ENCODE measurements around the gene ZFP1.
"Not testable (repeated sequence)": the region's sequence is repeated elsewhere in the genome, so short reads cannot be mapped to it uniquely, and the experiment has no call there.

The ZFP1 gene

GRCh38 chr16:75113541-75114121, 34.7 kb upstream of the ZFP1 start:
- no peak for DNase-seq

GRCh38 chr16:75114179-75114945, 34.0 kb upstream of the ZFP1 start:
- no peak for DNase-seq

GRCh38 chr16:75114946-75115825, 33.1 kb upstream of the ZFP1 start:
- DNase-seq = no peak

DNA sequence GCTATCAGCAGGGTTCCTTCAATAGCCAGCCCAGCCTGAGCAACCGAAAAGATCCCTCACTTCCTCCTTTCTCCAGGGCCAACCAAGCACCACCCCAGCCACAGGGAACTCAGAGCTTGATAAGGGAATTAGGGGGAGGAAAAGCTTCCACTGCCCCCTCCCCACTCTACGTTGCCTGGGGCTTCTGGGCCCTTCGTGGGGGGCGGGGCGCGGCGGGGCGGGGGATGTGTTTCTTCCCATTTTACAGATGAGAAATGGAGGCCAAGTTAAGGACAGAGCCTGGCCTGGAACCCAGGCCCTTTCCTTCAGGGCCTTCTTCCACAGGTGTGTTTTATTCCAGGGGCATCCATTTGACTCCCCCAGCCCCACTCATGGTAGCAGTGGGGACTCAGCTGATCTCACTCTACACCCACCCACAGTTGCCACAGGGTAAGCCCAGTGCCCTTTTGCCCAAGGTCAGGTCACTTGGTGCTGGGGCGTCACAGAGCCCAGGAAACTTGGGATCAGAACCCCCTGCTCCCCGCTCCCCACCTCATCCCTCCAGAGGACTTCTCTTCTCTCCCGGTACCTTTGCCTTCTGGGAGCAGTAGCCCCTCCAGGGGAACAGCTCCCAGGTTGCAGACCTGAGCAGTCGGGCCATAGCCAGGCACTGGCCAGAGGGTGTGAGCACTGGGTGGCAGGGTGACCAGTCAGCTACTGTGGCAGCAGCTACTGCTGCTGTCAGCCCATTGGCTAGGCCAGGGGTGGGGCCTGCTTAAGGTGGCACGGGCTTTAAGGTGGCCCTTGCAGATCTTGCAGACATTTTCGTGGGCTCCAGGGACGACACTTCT, 32.0 kb upstream of the ZFP1 start, which contains the start of gene LDHD:
TSS of gene LDHD (minus strand) at position 700 of the 830 bp plus-strand sequence. CDS start at position 640, 60 bp downstream.
- DNase-seq = peak; percentile 4

DNA sequence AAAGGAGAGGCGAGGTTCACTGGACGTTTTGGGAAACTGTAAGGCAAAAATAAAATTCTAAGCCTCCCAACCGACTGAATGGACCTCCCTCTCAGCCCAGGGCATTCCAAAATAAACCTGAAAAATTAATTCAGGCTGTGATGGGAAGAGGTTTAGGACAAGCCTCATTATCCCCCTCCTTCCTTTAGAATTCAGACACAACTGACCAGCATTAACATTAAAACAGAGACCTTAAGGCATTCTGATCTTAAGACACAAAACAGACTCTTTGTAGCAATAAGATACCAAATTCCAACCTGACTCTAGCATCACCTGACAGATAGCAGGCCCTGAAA, 31.4 kb upstream of the ZFP1 start:
- DNase-seq = no peak

GRCh38 chr16:75118943-75119539, 29.3 kb upstream of the ZFP1 start:
- DNase-seq = no peak

DNA sequence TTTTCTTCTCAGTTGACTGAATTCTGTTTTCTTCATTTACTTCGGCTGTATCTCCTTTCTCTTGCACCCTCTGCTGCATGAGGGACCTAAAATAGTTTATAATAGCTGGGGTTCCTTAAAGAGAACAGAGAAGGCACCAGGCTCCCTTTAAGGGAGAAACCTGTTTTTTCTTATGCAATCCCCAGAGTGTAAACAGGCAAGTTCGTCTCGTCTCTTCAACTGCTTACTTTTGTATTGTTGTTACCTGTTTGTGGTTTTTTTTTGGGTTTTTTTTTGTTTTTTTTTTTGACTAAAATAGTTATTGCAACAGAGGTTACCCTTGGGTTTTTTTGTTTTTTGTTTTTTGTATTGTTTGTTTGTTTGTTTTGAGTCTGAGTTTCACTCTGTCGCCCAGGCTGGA, 28.1 kb upstream of the ZFP1 start:
- no peak for DNase-seq

- no peak for DNase-seq
These were observed 26.3 kb upstream of the ZFP1 start for GRCh38 chr16:75121949-75122568.

DNA sequence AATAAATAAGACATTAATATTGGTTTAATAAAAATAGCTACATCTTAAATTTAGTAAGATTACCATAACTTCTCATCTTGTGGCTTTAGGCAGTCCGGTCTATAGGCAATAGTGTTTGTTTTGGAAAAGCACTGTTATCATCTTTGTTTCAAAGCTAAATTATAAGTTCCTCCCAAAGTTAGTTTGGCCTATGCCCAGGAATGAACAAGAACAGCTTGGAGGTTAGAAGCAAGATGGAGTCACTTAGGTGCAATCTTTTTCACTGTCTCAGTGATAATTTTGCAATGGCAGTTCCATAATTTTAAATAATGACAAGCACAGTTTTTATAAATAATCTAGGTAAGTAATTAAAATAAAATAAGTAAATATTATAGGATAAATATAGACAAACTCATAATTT, 25.7 kb upstream of the ZFP1 start:
- no peak for DNase-seq

DNA sequence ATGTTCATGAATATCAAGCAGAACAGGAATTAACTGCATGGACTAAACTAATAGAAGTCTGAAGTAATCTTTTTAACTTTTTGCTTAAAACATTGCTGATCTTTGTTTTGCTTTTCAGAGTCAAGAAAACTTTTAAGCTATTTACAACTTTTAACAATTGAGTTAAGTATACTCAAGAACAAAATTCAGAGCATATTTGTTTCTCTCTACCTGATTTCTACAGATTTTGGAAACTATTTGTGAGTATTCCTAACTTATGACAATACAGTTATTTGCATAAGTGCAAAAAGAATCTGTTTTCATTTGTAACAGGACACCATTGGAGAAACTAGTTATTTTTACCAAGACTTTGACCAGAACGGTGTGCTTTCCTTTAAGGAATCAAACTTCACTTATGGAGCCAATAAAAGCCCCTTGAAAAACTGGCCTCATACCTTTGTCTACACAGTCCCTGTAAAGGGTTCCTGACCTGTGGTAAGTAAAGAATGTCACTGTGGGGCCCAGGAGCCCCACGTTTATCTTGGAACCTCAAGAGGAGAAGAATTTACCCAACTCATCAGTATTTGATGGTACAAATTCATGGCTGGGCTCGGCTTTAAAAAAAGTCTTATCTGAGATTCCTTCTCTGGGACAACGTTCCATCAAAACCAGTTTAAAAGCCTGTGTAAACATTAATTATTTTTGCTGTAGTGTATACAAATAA, 20.5 kb upstream of the ZFP1 start:
- DNase-seq = no peak

DNA sequence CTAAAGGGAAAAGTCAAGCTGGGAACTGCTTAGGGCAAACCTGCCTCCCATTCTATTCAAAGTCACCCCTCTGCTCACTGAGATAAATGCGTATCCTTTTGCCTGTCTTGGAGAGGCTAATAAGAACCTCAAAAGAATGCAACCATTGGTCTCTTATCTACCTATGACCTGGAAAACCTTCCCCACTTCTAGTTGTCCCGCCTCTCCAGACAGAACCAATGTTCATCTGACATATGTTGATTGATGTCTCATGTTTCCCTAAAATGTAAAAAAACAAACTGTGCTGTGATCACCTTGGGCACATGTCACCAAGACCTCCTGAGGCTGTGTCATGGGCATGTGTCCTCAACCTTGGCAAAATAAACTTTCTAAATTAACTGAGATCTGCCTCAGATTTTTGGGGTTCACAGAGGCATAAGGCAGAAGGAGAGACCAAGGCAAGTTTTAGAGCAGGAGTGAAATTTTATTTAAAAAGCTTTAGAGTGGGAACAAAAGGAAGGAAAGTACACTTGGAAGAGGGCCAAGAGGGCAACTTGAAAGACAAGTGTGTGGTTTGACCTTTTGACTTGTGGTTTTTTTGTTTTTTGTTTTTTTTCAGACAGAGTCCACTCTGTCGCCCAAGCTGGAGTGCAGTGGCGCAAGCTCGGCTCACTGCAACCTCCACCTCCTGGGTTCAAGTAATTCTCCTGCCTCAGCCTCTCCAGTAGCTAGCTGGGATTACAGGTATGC, 18.7 kb upstream of the ZFP1 start:
- DNase-seq = not testable (repeated sequence)

GRCh38 chr16:75130150-75130771, 18.1 kb upstream of the ZFP1 start:
- DNase-seq = no peak

- no peak for DNase-seq
These were observed 17.2 kb upstream of the ZFP1 start for GRCh38 chr16:75131081-75131480.

DNA sequence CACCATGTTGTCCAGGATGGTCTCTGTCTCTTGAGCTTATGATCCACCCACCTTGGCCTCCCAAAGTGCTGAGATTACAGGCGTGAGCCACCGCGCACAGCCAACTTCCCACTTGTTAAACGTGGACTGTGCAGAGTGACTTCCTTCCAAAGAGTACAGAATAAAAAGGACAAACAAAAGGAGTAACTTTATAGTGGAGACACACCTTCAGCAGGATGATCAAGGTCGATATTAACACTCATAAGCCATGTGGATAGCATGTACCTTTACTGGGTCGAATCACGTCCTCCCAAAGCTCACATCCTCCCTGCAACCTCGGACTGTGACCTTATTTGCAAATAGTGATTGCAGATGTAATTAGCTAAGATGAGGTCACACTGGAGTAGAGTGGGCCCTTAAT, 10.1 kb upstream of the ZFP1 start:
- no peak for DNase-seq

- no peak for DNase-seq
These were observed 9.7 kb upstream of the ZFP1 start for GRCh38 chr16:75138636-75139035.

- DNase-seq = no peak
These were observed 8.8 kb upstream of the ZFP1 start for GRCh38 chr16:75139498-75139897.

DNA sequence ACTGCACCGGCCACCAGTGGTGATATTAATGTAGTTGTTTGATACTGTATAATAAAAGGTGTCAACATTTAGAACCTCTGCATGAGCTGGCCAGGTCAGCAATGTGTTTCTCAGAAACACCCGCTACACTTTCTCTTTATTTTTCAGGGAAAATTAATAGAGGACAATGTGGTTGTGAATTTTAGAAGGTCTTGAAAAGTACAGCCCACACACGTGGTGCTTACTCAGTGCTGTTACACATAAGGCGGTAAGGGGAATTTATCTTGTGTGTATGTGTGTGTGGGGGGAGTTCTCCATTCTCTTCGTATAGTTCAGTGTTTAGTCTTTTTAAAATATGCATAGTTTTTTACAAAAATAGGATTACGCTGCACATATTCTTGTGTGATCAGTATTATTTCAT, 4.4 kb upstream of the ZFP1 start:
- DNase-seq = no peak

GRCh38 chr16:75147968-75148310, 385 bp upstream of the ZFP1 start:
- DNase-seq = no peak

DNA sequence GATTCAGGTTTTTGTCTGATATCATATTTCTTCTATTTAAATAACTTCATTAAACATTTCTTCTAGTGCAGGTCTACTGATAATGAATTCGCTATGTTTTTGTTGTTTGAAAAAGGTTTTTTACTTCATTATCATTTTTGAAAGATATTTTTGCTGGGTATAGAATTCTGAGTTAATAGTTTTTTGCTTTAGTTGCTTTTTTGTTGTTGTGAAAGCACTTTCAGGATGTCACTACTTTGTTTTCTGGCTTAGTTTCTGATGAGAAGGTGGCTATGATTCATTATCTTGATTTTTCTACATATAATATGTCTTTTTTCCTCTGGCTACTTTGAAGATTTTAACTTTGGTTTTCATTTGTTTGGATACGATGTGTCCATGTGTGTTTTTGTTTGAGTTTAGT, 3.5 kb downstream of the ZFP1 start:
- no peak for DNase-seq

GRCh38 chr16:75152635-75153034, 4.3 kb downstream of the ZFP1 start:
- DNase-seq = no peak
